ENCODE data around the gene DAPK2. TPM values are rescaled to one million over a fixed set of nuclear protein-coding genes. Genes with fewer than 3 reads are reported as not detected.

DAPK2 gene
- total RNA-seq, 1 donor from 2014 or later, result 1.6 TPM

DNA sequence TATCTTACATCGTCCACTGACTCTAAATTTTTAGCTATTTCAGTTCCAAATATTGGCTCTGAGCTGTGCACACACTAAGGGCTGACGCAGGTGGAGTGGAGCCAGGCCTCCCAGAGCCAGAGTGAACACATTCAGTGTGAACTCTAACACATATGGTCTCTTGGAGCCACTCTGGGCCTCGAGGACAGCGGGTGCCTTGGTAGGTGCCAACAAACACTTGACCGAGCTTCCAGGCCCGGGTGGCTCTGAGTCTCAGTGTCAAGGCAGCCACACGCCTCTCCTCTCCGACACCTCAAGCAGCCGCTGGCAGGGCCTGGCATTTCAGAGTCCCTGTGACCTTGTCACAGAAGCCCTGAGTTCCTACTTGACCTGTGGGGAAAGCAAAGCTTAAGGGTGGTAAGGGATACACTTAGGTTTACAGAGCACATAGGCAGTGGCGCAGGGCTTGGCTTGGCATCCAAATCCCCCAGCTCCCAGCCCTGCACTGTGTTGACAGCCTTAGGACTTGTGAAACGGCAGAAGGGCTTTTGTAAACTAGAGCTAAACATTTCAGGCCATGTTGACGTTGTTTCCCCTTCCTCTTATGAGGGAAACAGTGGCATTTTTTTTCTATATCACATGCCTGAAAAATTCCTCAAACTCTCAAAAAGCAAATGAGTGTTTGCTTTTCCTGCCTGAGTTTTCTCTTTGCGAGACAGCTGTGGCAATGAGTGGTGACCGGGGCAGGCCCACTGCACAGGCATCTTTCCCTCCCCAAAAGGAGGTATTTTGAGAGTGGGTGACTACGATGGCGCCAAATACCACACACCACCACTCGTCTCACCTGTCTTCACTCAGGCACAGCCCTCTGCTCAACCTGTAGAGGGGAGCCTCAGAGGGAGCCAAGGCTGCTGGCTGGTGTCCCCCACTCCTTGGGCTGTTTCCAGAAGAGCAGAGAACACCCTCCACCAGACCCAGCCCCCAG lies 60.8 kb downstream of the DAPK2 start:
- DNase-seq (ENCODE audit: low spot score), result no peak
- Mint-ChIP-seq H3K9me3 (ENCODE audit: low read depth) (no peaks in the 10 kb centered on the region), H3K36me3 (ENCODE audit: low read depth) (no peaks in the 10 kb centered on the region), H3K27me3 (ENCODE audit: low read depth) (no peaks in the 10 kb centered on the region), H3K27ac (ENCODE audit: unreplicated experiment) (no peak overlapping the region), H3K4me1 (ENCODE audit: low read depth) (peaks cover 14% of the 10 kb centered on the region), H3K4me3 (ENCODE audit: unreplicated experiment) (no peak overlapping the region)
- TF ChIP-seq, protein P1, sequence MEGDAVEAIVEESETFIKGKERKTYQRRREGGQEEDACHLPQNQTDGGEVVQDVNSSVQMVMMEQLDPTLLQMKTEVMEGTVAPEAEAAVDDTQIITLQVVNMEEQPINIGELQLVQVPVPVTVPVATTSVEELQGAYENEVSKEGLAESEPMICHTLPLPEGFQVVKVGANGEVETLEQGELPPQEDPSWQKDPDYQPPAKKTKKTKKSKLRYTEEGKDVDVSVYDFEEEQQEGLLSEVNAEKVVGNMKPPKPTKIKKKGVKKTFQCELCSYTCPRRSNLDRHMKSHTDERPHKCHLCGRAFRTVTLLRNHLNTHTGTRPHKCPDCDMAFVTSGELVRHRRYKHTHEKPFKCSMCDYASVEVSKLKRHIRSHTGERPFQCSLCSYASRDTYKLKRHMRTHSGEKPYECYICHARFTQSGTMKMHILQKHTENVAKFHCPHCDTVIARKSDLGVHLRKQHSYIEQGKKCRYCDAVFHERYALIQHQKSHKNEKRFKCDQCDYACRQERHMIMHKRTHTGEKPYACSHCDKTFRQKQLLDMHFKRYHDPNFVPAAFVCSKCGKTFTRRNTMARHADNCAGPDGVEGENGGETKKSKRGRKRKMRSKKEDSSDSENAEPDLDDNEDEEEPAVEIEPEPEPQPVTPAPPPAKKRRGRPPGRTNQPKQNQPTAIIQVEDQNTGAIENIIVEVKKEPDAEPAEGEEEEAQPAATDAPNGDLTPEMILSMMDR (IDR thresholded peaks at IDR 0.05), result no peak

DNA sequence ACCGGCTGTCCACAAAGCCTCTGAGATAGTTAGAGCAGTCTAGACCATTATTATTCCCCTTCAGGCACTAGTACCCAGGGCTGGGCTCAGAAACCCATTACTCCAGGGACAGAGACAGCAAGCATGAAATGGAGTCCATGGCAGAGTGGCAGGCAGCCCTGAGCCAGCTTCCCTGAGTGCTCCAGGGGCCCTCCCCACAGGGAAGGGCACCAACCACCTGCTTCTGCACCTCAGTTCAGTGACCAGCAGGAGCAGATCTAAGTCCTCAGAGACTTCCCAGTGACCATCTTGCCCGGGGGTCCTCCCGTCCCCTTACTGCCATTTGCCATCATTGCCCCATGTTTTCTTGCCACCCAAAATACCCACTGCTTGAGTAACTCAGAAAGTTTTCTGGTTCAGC lies 62.0 kb downstream of the DAPK2 start:
- DNase-seq (ENCODE audit: low spot score), result peak; percentile 39
- TF ChIP-seq, protein P1 (IDR thresholded peaks at IDR 0.05), result no peak
- H3K27ac Mint-ChIP-seq (ENCODE audit: unreplicated experiment), result no peak overlapping the region
- H3K4me1 Mint-ChIP-seq (ENCODE audit: low read depth), result peaks cover 14% of the 10 kb centered on the region
- no peaks in the 10 kb centered on the region for H3K36me3 Mint-ChIP-seq (ENCODE audit: low read depth)
- no peak overlapping the region for H3K4me3 Mint-ChIP-seq (ENCODE audit: unreplicated experiment)
- no peaks in the 10 kb centered on the region for H3K27me3 Mint-ChIP-seq (ENCODE audit: low read depth)
- H3K9me3 Mint-ChIP-seq (ENCODE audit: low read depth), result no peaks in the 10 kb centered on the region

DNA sequence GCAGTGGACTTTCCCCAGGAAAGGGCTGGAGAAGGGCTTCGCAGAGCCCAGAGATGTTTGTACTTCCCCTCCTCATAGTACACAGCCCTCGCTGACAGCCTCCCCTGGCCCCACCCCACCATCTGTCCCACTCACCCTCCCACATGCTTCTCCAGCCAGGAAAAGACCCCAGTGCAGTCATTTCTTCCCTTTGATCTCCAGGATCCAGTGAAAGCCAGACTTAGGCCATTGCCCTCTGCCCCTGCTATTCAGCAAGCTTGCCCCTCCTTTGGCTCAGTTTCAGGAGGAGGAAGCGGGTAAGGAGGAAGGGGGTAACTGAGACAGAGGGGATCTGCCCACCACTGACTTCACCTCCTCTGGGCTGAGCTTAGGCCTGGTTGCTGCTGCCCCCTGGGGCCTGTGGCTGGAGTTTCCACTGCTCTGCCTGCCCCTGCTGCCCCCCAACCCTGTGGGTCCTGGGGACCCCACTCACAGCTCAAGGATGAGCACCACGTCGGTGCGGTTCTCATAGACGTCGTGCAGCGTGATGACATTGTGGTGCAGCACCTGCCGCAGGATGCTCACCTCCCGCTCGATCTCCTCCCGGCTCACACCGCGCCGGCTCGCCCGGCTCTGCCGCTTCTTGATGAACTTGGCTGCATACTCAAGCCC lies 63.1 kb downstream of the DAPK2 start:
- H3K27ac Mint-ChIP-seq (ENCODE audit: unreplicated experiment), result no peak overlapping the region
- H3K4me1 Mint-ChIP-seq (ENCODE audit: low read depth), result peaks cover 22% of the 10 kb centered on the region
- no peak overlapping the region for H3K4me3 Mint-ChIP-seq (ENCODE audit: unreplicated experiment)
- no peaks in the 10 kb centered on the region for H3K27me3 Mint-ChIP-seq (ENCODE audit: low read depth)
- no peaks in the 10 kb centered on the region for H3K9me3 Mint-ChIP-seq (ENCODE audit: low read depth)
- H3K36me3 Mint-ChIP-seq (ENCODE audit: low read depth), result no peaks in the 10 kb centered on the region
- TF ChIP-seq, protein P1 (IDR thresholded peaks at IDR 0.05), result peak; percentile 47
- peak; percentile 82 for DNase-seq (ENCODE audit: low spot score)

DNA sequence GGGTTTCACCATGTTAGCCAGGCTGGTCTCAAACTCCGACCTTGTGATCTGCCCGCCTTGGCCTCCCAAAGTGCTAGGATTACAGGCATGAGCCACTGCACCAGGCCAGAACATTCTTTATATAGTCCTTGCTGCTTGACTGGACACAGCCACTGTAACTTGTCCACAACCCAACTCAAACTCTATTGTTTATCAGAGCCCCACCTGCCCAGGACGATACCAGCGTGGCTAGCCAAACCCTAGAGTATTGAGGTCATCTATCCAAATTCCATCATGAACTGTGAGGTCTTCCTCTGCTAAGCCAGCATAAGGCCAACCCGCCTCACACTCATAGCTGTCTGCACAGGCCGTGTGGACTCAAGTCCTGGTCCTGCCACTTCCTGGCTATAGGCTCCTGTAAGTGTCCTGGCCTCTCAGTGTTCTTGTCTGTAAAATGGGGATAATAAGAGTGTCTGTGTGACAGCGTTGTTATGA lies 63.9 kb downstream of the DAPK2 start:
- Mint-ChIP-seq H3K27me3 (ENCODE audit: low read depth) (no peaks in the 10 kb centered on the region), H3K4me1 (ENCODE audit: low read depth) (peaks cover 22% of the 10 kb centered on the region), H3K4me3 (ENCODE audit: unreplicated experiment) (no peak overlapping the region), H3K36me3 (ENCODE audit: low read depth) (no peaks in the 10 kb centered on the region), H3K9me3 (ENCODE audit: low read depth) (no peaks in the 10 kb centered on the region), H3K27ac (ENCODE audit: unreplicated experiment) (no peak overlapping the region)
- DNase-seq (ENCODE audit: low spot score), result peak; percentile 21
- TF ChIP-seq, protein P1 (IDR thresholded peaks at IDR 0.05), result no peak

DNA sequence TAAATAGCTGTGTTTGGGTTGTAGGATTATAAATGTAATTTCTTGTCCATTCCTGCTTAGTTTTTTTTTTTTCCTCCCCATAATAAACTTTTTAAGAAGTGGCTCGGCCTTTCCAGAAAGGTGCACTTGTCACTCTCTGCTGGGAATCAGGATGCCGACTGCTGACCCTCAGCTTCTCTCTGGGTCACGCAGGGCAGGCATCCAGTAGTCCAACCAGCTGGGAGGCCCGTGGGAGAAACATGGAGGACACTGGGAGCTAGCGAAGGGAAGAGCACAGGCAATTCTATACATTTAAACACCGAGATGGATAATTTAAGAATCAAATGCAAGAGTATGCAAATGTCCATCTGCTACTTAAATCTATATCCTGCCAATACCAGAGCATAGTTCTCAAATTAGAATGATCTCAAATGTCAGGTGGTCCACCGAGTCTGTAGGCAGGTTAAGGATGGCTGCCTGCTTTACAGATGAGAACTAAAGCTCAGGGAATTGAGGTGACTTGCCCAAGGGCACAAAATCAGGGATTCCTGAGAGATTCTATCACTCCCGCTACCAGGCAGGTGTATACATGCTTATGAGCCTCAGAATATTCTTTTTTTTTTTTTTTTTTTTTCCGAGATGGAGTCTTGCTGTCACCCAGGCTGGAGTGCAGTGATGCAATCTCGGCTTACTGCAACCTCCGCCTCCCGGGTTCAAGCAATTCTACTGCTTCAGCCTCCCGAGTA lies 64.5 kb downstream of the DAPK2 start:
- Mint-ChIP-seq H3K36me3 (ENCODE audit: low read depth) (no peaks in the 10 kb centered on the region), H3K4me1 (ENCODE audit: low read depth) (peaks cover 22% of the 10 kb centered on the region), H3K27me3 (ENCODE audit: low read depth) (no peaks in the 10 kb centered on the region), H3K27ac (ENCODE audit: unreplicated experiment) (no peak overlapping the region), H3K9me3 (ENCODE audit: low read depth) (no peaks in the 10 kb centered on the region), H3K4me3 (ENCODE audit: unreplicated experiment) (no peak overlapping the region)
- TF ChIP-seq, protein P1 (IDR thresholded peaks at IDR 0.05), result no peak
- peak; percentile 29 for DNase-seq (ENCODE audit: low spot score)

All from chondrocyte (in vitro differentiated cells).